Mesenchymal stem cell (in vitro differentiated cells and primary cell): ENCODE results near the gene MXD4.
"Not testable (repeated sequence)": the region's sequence is repeated elsewhere in the genome, so short reads cannot be mapped to it uniquely, and the experiment has no call there.

Experiments
- DNase-seq: peaks from one replicate; pipeline ENCODE4 v3.0.0-alpha.2; 2013
- H2AFZ ChIP-seq: one replicate; pipeline ENCODE4 v1.6.1; 2013; ENCODE audit warnings: low read depth, mild to moderate bottlenecking, control low read depth, inconsistent platforms, low read length, moderate library complexity
- H2AK5ac ChIP-seq: 2 replicates; pipeline ENCODE4 v1.6.1; 2013; ENCODE audit warnings: low read length, moderate library complexity, mild to moderate bottlenecking, inconsistent platforms; ENCODE audit not compliant: severe bottlenecking
- H2BK120ac ChIP-seq: one replicate; pipeline ENCODE4 v1.6.1; 2013; ENCODE audit warnings: low read depth, mild to moderate bottlenecking, inconsistent platforms, low read length, moderate library complexity
- H2BK12ac ChIP-seq, 2 experiments: one replicate each; pipeline ENCODE4 v1.6.1; 2013; ENCODE audit warnings: inconsistent platforms in 2 of 2, low read length in 2 of 2, mild to moderate bottlenecking in 2 of 2, moderate library complexity in 2 of 2, control low read depth in 1 of 2
- H2BK15ac ChIP-seq: one replicate; pipeline ENCODE4 v1.6.1; 2013; ENCODE audit warnings: mild to moderate bottlenecking, low read depth, inconsistent platforms; ENCODE audit not compliant: poor library complexity, severe bottlenecking
- H2BK5ac ChIP-seq: 2 replicates; pipeline ENCODE4 v1.6.1; 2013; ENCODE audit warnings: low read depth, mild to moderate bottlenecking, low read length, control low read depth, inconsistent platforms; ENCODE audit not compliant: poor library complexity, severe bottlenecking
- H3K14ac ChIP-seq, 2 experiments: one replicate each; pipeline ENCODE4 v1.6.1; 2013; ENCODE audit warnings: inconsistent platforms in 2 of 2, low read length in 2 of 2, control low read depth in 1 of 2, mild to moderate bottlenecking in 1 of 2, moderate library complexity in 1 of 2
- H3K18ac ChIP-seq, 2 experiments: one replicate each; pipeline ENCODE4 v1.6.1; 2013; ENCODE audit warnings: inconsistent platforms in 2 of 2, low read length in 2 of 2, control low read depth in 1 of 2, low read depth in 1 of 2, mild to moderate bottlenecking in 1 of 2
- H3K23ac ChIP-seq, 2 experiments: one replicate each; pipeline ENCODE4 v1.6.1; 2013; ENCODE audit warnings: inconsistent platforms in 2 of 2, low read length in 2 of 2, mild to moderate bottlenecking in 2 of 2, moderate library complexity in 2 of 2, control low read depth in 1 of 2
- H3K27ac ChIP-seq: 2 replicates; pipeline ENCODE4 v1.5.1; 2013; ENCODE audit warnings: mild to moderate bottlenecking, moderate library complexity, low read length, control low read depth, inconsistent platforms; ENCODE audit not compliant: poor library complexity, severe bottlenecking
- H3K27me3 ChIP-seq, 2 experiments: 2 replicates each; pipeline versions ENCODE4 v1.6.1 to v1.7.0; 2013; ENCODE audit warnings: low read length in 2 of 2, mild to moderate bottlenecking in 2 of 2, moderate library complexity in 2 of 2, control low read depth in 1 of 2, inconsistent platforms in 1 of 2; ENCODE audit not compliant: control insufficient read depth in 1 of 2, insufficient read depth in 1 of 2
- H3K36me3 ChIP-seq, 2 experiments: 2 replicates each; pipeline versions ENCODE4 v1.6.1 to v1.7.0; 2013; ENCODE audit warnings: low read length in 2 of 2, control low read depth in 1 of 2, inconsistent platforms in 1 of 2, low read depth in 1 of 2, mild to moderate bottlenecking in 1 of 2; ENCODE audit not compliant: insufficient read depth in 2 of 2, control insufficient read depth in 1 of 2
- H3K4ac ChIP-seq, 2 experiments: one replicate each; pipeline ENCODE4 v1.6.1; 2013; ENCODE audit warnings: inconsistent platforms in 2 of 2, low read length in 2 of 2, mild to moderate bottlenecking in 2 of 2, moderate library complexity in 2 of 2, control low read depth in 1 of 2, low read depth in 1 of 2
- H3K4me1 ChIP-seq: 2 replicates; pipeline ENCODE4 v1.6.1; 2013; ENCODE audit warnings: low read depth, low read length, control low read depth; ENCODE audit not compliant: control insufficient read depth, insufficient read depth
- H3K4me2 ChIP-seq: 2 replicates; pipeline ENCODE4 v1.6.1; 2013; ENCODE audit warnings: low read length, mild to moderate bottlenecking, inconsistent platforms; ENCODE audit not compliant: poor library complexity, severe bottlenecking
- H3K4me3 ChIP-seq, 2 experiments: 2 replicates each; pipeline versions ENCODE4 v1.5.1 to v1.7.0; 2013; ENCODE audit warnings: low read length in 2 of 2, mild to moderate bottlenecking in 2 of 2, control low read depth in 1 of 2, low read depth in 1 of 2; ENCODE audit not compliant: insufficient read depth in 1 of 2
- H3K79me1 ChIP-seq: replicated peaks from 2 replicates; pipeline ENCODE4 v1.6.1; 2013; ENCODE audit warnings: mild to moderate bottlenecking, control low read depth, low read length, inconsistent platforms; ENCODE audit not compliant: poor library complexity, severe bottlenecking
- H3K9ac ChIP-seq: 2 replicates; pipeline ENCODE4 v1.7.0; 2013; ENCODE audit warnings: mild to moderate bottlenecking, low read length, moderate library complexity
- H3K9me3 ChIP-seq: 2 replicates; pipeline ENCODE4 v1.7.0; 2013; ENCODE audit warnings: mild to moderate bottlenecking, low read length; ENCODE audit not compliant: control insufficient read depth
- H4K8ac ChIP-seq: one replicate; pipeline ENCODE4 v1.6.1; 2013; ENCODE audit warnings: inconsistent platforms, mild to moderate bottlenecking, low read length, moderate library complexity
- H4K91ac ChIP-seq: one replicate; pipeline ENCODE4 v1.6.1; 2013; ENCODE audit warnings: mild to moderate bottlenecking, low read length, inconsistent platforms
- WGBS: methylation state at CpG from one replicate; pipeline ENCODE4 v1.1.7; 2013; ENCODE audit warnings: mixed read lengths; 5-methylcytosine and 5-hydroxymethylcytosine counted together

MXD4 gene

GRCh38 chr4:2218436-2218835 is 43.5 kb downstream of the MXD4 start:
- Histone ChIP-seq H3K9me3 (no peaks in the 10 kb centered on the region), H2AK5ac (no peak overlapping the region), H3K18ac (no peak overlapping the region), H3K23ac (no peak overlapping the region), H3K9ac (no peak overlapping the region), H3K36me3 (peaks cover 2 to 9% of the 10 kb centered on the region in 2 experiments), H2AFZ (no peak overlapping the region), H3K27me3 (no peaks in the 10 kb centered on the region), H2BK120ac (no peak overlapping the region), H4K91ac (no peak overlapping the region), H3K4me3 (no peak overlapping the region), H3K79me1 (no peaks in the 10 kb centered on the region), H3K27ac (no peak overlapping the region), H2BK15ac (no peak overlapping the region), H3K4me1 (peaks cover 6% of the 10 kb centered on the region), H3K14ac (no peak overlapping the region), H2BK5ac (no peak overlapping the region), H3K4ac (no peak overlapping the region), H4K8ac (no peak overlapping the region), H3K4me2 (no peak overlapping the region), H2BK12ac (no peak overlapping the region)
- DNase-seq, result no peak
- 83% methylated on average over 1 of the region's 1 CpG for WGBS

- no peaks in the 10 kb centered on the region for H3K27me3 ChIP-seq
- no peak overlapping the region for H2AFZ ChIP-seq
- no peak overlapping the region for H4K8ac ChIP-seq
- no peak overlapping the region for H4K91ac ChIP-seq
- H3K79me1 ChIP-seq, result no peaks in the 10 kb centered on the region
- H3K4me2 ChIP-seq, result no peak overlapping the region
- no peak overlapping the region for H2BK15ac ChIP-seq
- no peaks in the 10 kb centered on the region for H3K9me3 ChIP-seq
- H3K9ac ChIP-seq, result no peak overlapping the region
- H2BK120ac ChIP-seq, result no peak overlapping the region
- no peak overlapping the region for H2BK5ac ChIP-seq
- H2BK12ac ChIP-seq, result no peak overlapping the region
- no peak overlapping the region for H3K4ac ChIP-seq
- H3K23ac ChIP-seq, result no peak overlapping the region
- H3K4me3 ChIP-seq, result no peak overlapping the region
- no peak overlapping the region for H3K27ac ChIP-seq
- 51% methylated on average over 3 of the region's 3 CpGs for WGBS
- DNase-seq, result peak; percentile 14
- no peak overlapping the region for H3K14ac ChIP-seq
- no peak overlapping the region for H3K18ac ChIP-seq
- peaks cover 0 to 2% of the 10 kb centered on the region in 2 experiments for H3K36me3 ChIP-seq
- no peak overlapping the region for H2AK5ac ChIP-seq
- peaks cover 6% of the 10 kb centered on the region for H3K4me1 ChIP-seq
Measured at GRCh38 chr4:2217726-2218125, 44.2 kb downstream of the MXD4 start.

DNA sequence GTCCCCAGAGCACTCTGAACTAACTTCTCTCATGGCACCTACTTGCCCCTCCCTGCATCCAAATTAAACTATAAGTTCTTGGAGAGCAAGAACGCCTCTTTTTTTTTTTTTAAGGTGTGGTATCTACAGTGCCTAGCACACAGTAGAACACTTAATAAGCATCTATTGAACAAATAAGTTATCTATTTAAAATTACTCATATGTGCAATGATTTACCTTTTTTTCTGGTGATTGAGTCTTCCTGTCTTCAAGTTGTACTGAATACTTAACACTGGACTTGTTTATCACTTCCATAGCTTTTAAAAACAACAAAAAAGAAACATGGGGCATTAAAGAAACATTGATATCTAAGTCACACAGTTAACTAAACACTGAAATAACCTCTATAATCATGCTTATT is 49.1 kb downstream of the MXD4 start:
- Histone ChIP-seq H3K27ac (no peak overlapping the region), H2BK5ac (no peak overlapping the region), H2AK5ac (no peak overlapping the region), H3K9me3 (no peaks in the 10 kb centered on the region), H3K18ac (no peak overlapping the region), H3K36me3 (peaks cover 0 to 2% of the 10 kb centered on the region in 2 experiments), H3K4me2 (no peak overlapping the region), H3K4ac (no peak overlapping the region), H3K14ac (no peak overlapping the region), H3K4me3 (no peak overlapping the region), H2BK120ac (no peak overlapping the region), H3K4me1 (peaks cover 6% of the 10 kb centered on the region), H3K27me3 (no peaks in the 10 kb centered on the region), H2BK15ac (no peak overlapping the region), H4K91ac (no peak overlapping the region), H2AFZ (no peak overlapping the region), H3K79me1 (no peaks in the 10 kb centered on the region), H3K9ac (no peak overlapping the region), H4K8ac (no peak overlapping the region), H2BK12ac (no peak overlapping the region), H3K23ac (no peak overlapping the region)
- no peak for DNase-seq
- WGBS, result no CpG with 5 or more reads among the region's 1 CpG

- H3K36me3 ChIP-seq, result peaks cover 0 to 16% of the 10 kb centered on the region in 2 experiments
- not testable (repeated sequence) for H4K8ac ChIP-seq, H3K9ac ChIP-seq, H3K27ac ChIP-seq, H3K14ac ChIP-seq, H3K4ac ChIP-seq, H3K9me3 ChIP-seq, DNase-seq, H2BK15ac ChIP-seq, H3K4me1 ChIP-seq, H3K4me3 ChIP-seq, H2AFZ ChIP-seq, H3K23ac ChIP-seq, H3K4me2 ChIP-seq, H4K91ac ChIP-seq, H2BK120ac ChIP-seq, H3K18ac ChIP-seq, H2BK5ac ChIP-seq, H3K27me3 ChIP-seq, H2AK5ac ChIP-seq, H2BK12ac ChIP-seq, H3K79me1 ChIP-seq
- WGBS, result 100% methylated on average over 1 of the region's 1 CpG
Measured at GRCh38 chr4:2202789-2203188, 59.1 kb downstream of the MXD4 start.
